ENCODE measurements around the gene NKD2. TPM values are rescaled to one million over a fixed set of nuclear protein-coding genes. Genes with fewer than 3 reads are reported as not detected.

The NKD2 gene
- total and polyA plus RNA-seq, 2 experiments from 2014 or later, result 1.4 to 9.1 TPM

GRCh38 chr5:1083823-1084605 is 75.4 kb downstream of the NKD2 start:
- TF ChIP-seq EZH2 (IDR thresholded peaks at IDR 0.05; ENCODE audit: borderline replicate concordance) (no peak), CTCF (IDR thresholded peaks at IDR 0.05; ENCODE audit: poor library complexity) (no peak), EZH2phosphoT487 (IDR thresholded peaks at IDR 0.05; ENCODE audit: low read depth, severe bottlenecking, unreplicated experiment) (no peak)

GRCh38 chr5:1085391-1085790 is 76.8 kb downstream of the NKD2 start:
- no peak for DNase-seq (ENCODE audit: low spot score)
- no peaks in the 10 kb centered on the region for H3K36me3 ChIP-seq (replicated peaks; ENCODE audit: insufficient read depth, low read depth)
- no peak overlapping the region for H2AFZ ChIP-seq
- H3K27me3 ChIP-seq, result no peaks in the 10 kb centered on the region
- peaks cover 10% of the 10 kb centered on the region for H3K4me1 ChIP-seq (ENCODE audit: insufficient read depth)
- 97% methylated on average over 20 of the region's 39 CpGs for WGBS (ENCODE audit: low lambda C conversion rate, missing lambda C conversion rate)
- H3K4me2 ChIP-seq, result no peak overlapping the region
- TF ChIP-seq EZH2phosphoT487 (IDR thresholded peaks at IDR 0.05; ENCODE audit: low read depth, severe bottlenecking, unreplicated experiment) (no peak), CTCF (IDR thresholded peaks at IDR 0.05; ENCODE audit: poor library complexity) (no peak), EZH2 (IDR thresholded peaks at IDR 0.05; ENCODE audit: borderline replicate concordance) (no peak)
- no peaks in the 10 kb centered on the region for H3K9me2 ChIP-seq (replicated peaks; ENCODE audit: insufficient read depth)
- H3K79me2 ChIP-seq, result no peaks in the 10 kb centered on the region
- H3K4me3 ChIP-seq, result no peak overlapping the region
- H3K27ac ChIP-seq, result no peak overlapping the region
- H3K9me3 ChIP-seq (ENCODE audit: low read depth), result no peaks in the 10 kb centered on the region
- H4K20me1 ChIP-seq (ENCODE audit: insufficient read depth, poor library complexity, severe bottlenecking), result no peaks in the 10 kb centered on the region

More at GRCh38 chr5:1083823-1084605, 75.4 kb downstream of the NKD2 start:
- Histone ChIP-seq H3K27me3 (no peaks in the 10 kb centered on the region), H3K36me3 (replicated peaks; ENCODE audit: insufficient read depth, low read depth) (no peaks in the 10 kb centered on the region), H3K27ac (no peak overlapping the region), H3K4me2 (no peak overlapping the region), H3K4me3 (no peak overlapping the region), H3K9me2 (replicated peaks; ENCODE audit: insufficient read depth) (no peaks in the 10 kb centered on the region), H4K20me1 (ENCODE audit: insufficient read depth, poor library complexity, severe bottlenecking) (no peaks in the 10 kb centered on the region), H3K79me2 (no peaks in the 10 kb centered on the region), H2AFZ (no peak overlapping the region), H3K9me3 (ENCODE audit: low read depth) (no peaks in the 10 kb centered on the region), H3K4me1 (ENCODE audit: insufficient read depth) (no peaks in the 10 kb centered on the region)
- no peak for DNase-seq (ENCODE audit: low spot score)
- 95% methylated on average over 56 of the region's 57 CpGs for WGBS (ENCODE audit: low lambda C conversion rate, missing lambda C conversion rate)

- Histone ChIP-seq H3K27me3 (no peaks in the 10 kb centered on the region), H3K79me2 (no peaks in the 10 kb centered on the region), H3K36me3 (replicated peaks; ENCODE audit: insufficient read depth, low read depth) (no peaks in the 10 kb centered on the region), H2AFZ (no peak overlapping the region), H3K27ac (no peak overlapping the region), H3K4me1 (ENCODE audit: insufficient read depth) (peaks cover 10% of the 10 kb centered on the region), H3K9me3 (ENCODE audit: low read depth) (no peaks in the 10 kb centered on the region), H4K20me1 (ENCODE audit: insufficient read depth, poor library complexity, severe bottlenecking) (no peaks in the 10 kb centered on the region), H3K9me2 (replicated peaks; ENCODE audit: insufficient read depth) (no peaks in the 10 kb centered on the region), H3K4me3 (no peak overlapping the region), H3K4me2 (no peak overlapping the region)
- no peak for DNase-seq (ENCODE audit: low spot score)
- TF ChIP-seq EZH2phosphoT487 (IDR thresholded peaks at IDR 0.05; ENCODE audit: low read depth, severe bottlenecking, unreplicated experiment), result no peak
- TF ChIP-seq CTCF (IDR thresholded peaks at IDR 0.05; ENCODE audit: poor library complexity), result no peak
- TF ChIP-seq EZH2 (IDR thresholded peaks at IDR 0.05; ENCODE audit: borderline replicate concordance), result no peak
- 87% methylated on average over 11 of the region's 11 CpGs for WGBS (ENCODE audit: low lambda C conversion rate, missing lambda C conversion rate)
Observed at GRCh38 chr5:1086137-1086536, 77.5 kb downstream of the NKD2 start.
